ENCODE results near the gene MSANTD7. TPM values are rescaled to one million over a fixed set of nuclear protein-coding genes. Genes with fewer than 3 reads are reported as not detected.
A peak's percentile ranks its signal among the peaks of the same experiment; 100 is the strongest.

The MSANTD7 gene
- total and polyA plus RNA-seq, 9 of the 15 experiments (the other 6 are each of a cell fraction or from before 2014, with no cell fraction given): 5.2 to 27.3 (median 23.6) TPM

DNA sequence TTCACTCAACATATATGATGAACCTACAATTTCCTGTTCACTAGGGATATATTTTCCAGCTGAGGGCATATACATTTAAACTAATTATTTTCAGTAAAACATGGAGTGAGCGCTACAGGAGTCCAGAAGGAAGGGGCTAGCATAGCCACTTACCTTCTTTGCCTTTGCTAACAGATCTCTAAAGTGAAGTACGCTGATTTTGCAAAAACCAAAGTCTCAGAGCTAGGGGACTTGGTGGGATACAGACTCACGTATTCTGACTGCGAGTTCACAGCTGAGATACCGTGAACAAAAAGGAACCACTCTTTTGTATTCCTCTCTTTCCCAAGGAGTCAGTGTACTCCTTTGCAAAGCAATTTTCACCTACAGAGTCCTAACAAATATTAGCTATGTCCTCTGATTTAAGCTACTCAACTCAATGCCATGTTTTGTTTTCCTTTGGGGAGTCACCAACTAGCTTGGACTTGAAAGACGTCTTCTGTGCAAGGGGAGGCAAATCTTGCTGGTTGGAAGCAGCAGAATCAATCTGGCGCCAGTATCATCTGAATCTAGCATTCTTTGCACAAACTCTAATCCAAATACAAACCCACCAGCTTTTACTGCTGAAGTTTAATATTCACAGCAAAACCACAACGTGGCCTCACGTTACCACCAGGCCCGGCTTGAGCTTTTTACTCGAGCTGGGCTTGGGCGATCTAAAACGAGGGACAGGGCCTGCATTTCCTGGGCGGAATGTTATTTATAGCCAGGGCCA is 926 bp upstream of the MSANTD7 start (continued):
- TF ChIP-seq, protein P1, sequence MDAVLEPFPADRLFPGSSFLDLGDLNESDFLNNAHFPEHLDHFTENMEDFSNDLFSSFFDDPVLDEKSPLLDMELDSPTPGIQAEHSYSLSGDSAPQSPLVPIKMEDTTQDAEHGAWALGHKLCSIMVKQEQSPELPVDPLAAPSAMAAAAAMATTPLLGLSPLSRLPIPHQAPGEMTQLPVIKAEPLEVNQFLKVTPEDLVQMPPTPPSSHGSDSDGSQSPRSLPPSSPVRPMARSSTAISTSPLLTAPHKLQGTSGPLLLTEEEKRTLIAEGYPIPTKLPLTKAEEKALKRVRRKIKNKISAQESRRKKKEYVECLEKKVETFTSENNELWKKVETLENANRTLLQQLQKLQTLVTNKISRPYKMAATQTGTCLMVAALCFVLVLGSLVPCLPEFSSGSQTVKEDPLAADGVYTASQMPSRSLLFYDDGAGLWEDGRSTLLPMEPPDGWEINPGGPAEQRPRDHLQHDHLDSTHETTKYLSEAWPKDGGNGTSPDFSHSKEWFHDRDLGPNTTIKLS (IDR thresholded peaks at IDR 0.05; ENCODE audit: borderline replicate concordance, low read depth): 0 out of 2 replicates have a peak, but pooled peaks have one; percentile 15
- TF ChIP-seq, protein P2, sequence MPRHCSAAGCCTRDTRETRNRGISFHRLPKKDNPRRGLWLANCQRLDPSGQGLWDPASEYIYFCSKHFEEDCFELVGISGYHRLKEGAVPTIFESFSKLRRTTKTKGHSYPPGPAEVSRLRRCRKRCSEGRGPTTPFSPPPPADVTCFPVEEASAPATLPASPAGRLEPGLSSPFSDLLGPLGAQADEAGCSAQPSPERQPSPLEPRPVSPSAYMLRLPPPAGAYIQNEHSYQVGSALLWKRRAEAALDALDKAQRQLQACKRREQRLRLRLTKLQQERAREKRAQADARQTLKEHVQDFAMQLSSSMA (CRISPR knock-in tag; IDR thresholded peaks at IDR 0.05): no peak
- TF ChIP-seq ZKSCAN8 (CRISPR knock-in tag; IDR thresholded peaks at IDR 0.05): no peak
- TF ChIP-seq NFRKB (IDR thresholded peaks at IDR 0.05; ENCODE audit: low read depth): peak; percentile 47; the same call in 1 of the 2 replicates
- no peak for TF ChIP-seq DIDO1 (tag; IDR thresholded peaks at IDR 0.05; ENCODE audit: low read depth)
- 0 out of 2 replicates have a peak, but pooled peaks have one; percentile 40 for TF ChIP-seq SMAD4 (CRISPR knock-in tag; conservative IDR thresholded peaks at IDR 0.05)
- TF ChIP-seq PHF21A (IDR thresholded peaks at IDR 0.05; ENCODE audit: borderline replicate concordance, low read depth): 0 out of 2 replicates have a peak, but pooled peaks have one; percentile 7
- no peak for TF ChIP-seq ZNF778 (CRISPR knock-in tag; IDR thresholded peaks at IDR 0.05)
- peak; percentile 68 for TF ChIP-seq SAP30 (IDR thresholded peaks at IDR 0.05; ENCODE audit: borderline replicate concordance, insufficient read depth, low read depth, low read length, poor library complexity, severe bottlenecking)
- TF ChIP-seq, protein P3, sequence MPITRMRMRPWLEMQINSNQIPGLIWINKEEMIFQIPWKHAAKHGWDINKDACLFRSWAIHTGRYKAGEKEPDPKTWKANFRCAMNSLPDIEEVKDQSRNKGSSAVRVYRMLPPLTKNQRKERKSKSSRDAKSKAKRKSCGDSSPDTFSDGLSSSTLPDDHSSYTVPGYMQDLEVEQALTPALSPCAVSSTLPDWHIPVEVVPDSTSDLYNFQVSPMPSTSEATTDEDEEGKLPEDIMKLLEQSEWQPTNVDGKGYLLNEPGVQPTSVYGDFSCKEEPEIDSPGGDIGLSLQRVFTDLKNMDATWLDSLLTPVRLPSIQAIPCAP (CRISPR knock-in tag; IDR thresholded peaks at IDR 0.05; ENCODE audit: borderline replicate concordance): no peak
- TF ChIP-seq, protein P4, sequence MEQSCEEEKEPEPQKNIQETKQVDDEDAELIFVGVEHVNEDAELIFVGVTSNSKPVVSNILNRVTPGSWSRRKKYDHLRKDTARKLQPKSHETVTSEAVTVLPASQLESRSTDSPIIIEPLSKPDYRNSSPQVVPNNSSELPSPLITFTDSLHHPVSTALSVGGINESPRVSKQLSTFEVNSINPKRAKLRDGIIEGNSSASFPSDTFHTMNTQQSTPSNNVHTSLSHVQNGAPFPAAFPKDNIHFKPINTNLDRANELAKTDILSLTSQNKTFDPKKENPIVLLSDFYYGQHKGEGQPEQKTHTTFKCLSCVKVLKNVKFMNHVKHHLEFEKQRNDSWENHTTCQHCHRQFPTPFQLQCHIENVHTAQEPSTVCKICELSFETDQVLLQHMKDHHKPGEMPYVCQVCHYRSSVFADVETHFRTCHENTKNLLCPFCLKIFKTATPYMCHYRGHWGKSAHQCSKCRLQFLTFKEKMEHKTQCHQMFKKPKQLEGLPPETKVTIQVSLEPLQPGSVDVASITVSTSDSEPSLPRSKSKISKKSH (CRISPR knock-in tag; IDR thresholded peaks at IDR 0.05): no peak
- TF ChIP-seq, protein P5, sequence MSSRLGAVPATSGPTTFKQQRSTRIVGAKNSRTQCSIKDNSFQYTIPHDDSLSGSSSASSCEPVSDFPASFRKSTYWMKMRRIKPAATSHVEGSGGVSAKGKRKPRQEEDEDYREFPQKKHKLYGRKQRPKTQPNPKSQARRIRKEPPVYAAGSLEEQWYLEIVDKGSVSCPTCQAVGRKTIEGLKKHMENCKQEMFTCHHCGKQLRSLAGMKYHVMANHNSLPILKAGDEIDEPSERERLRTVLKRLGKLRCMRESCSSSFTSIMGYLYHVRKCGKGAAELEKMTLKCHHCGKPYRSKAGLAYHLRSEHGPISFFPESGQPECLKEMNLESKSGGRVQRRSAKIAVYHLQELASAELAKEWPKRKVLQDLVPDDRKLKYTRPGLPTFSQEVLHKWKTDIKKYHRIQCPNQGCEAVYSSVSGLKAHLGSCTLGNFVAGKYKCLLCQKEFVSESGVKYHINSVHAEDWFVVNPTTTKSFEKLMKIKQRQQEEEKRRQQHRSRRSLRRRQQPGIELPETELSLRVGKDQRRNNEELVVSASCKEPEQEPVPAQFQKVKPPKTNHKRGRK (tag; IDR thresholded peaks at IDR 0.05): no peak
- TF ChIP-seq PML (IDR thresholded peaks at IDR 0.05; ENCODE audit: low read length): 0 out of 2 replicates have a peak, but pooled peaks have one; percentile 29
- no peak for TF ChIP-seq MCM2 (IDR thresholded peaks at IDR 0.05; ENCODE audit: low read depth)
- 0 out of 2 replicates have a peak, but pooled peaks have one; percentile 30 for TF ChIP-seq MEF2D (tag; conservative IDR thresholded peaks at IDR 0.05; ENCODE audit: low read depth)
- no peak for TF ChIP-seq RNF2 (IDR thresholded peaks at IDR 0.05)
- no peak for TF ChIP-seq ZFPM2 (CRISPR knock-in tag; IDR thresholded peaks at IDR 0.05)
- TF ChIP-seq, protein P6, sequence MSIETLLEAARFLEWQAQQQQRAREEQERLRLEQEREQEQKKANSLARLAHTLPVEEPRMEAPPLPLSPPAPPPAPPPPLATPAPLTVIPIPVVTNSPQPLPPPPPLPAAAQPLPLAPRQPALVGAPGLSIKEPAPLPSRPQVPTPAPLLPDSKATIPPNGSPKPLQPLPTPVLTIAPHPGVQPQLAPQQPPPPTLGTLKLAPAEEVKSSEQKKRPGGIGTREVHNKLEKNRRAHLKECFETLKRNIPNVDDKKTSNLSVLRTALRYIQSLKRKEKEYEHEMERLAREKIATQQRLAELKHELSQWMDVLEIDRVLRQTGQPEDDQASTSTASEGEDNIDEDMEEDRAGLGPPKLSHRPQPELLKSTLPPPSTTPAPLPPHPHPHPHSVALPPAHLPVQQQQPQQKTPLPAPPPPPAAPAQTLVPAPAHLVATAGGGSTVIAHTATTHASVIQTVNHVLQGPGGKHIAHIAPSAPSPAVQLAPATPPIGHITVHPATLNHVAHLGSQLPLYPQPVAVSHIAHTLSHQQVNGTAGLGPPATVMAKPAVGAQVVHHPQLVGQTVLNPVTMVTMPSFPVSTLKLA (conservative IDR thresholded peaks at IDR 0.05): no peak

Measured in K562 (cell line).